Suprapubic skin (tissue), 4 donors: Measurements from ENCODE around the gene GRB10.

ENCODE experiments used
- EP300 ChIP-seq: sonication (generic); formaldehyde crosslinking; IDR thresholded peaks from one replicate; pipeline ENCODE4 v1.6.1; 2017; ENCODE audit warnings: antibody characterized with exemption
- POLR2AphosphoS5 ChIP-seq, 3 donors: sonication (generic); formaldehyde crosslinking; IDR thresholded peaks; one replicate each; pipeline ENCODE4 v1.6.1; 2017; ENCODE audit warnings: antibody characterized with exemption in 3 of 3
- TF ChIP-seq, protein P1 (sequence below), 2 donors: fragments of 200-600 bp in 1 of 2; fragments of 450-650 bp in 1 of 2; sonication (generic) in 1 of 2; IDR thresholded peaks; one replicate each; pipeline ENCODE4 v1.5.1; 2016 to 2019; ENCODE audit warnings: antibody characterized with exemption in 2 of 2, mild to moderate bottlenecking in 1 of 2, moderate library complexity in 1 of 2

DNA sequence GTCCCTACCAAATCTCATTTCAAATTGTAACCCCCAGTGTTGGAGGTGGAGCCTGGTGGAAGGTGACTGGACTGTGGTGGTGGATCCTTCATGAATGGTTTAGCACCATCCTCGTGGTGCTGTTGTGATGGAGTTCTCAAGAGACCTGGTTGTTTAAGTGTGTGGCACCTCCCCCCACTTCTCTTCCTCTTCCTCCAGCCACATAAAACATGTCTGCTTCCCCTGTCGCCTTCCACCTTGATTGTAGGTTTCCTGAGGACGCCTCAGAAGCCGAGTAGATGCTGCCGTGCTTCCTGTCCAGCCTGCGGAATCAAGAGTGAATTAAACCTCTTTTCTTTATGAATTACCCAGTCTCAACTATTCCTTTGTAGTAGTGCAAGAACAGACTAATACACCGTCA is 21.0 kb downstream of the GRB10 start:
- TF ChIP-seq, protein P1, sequence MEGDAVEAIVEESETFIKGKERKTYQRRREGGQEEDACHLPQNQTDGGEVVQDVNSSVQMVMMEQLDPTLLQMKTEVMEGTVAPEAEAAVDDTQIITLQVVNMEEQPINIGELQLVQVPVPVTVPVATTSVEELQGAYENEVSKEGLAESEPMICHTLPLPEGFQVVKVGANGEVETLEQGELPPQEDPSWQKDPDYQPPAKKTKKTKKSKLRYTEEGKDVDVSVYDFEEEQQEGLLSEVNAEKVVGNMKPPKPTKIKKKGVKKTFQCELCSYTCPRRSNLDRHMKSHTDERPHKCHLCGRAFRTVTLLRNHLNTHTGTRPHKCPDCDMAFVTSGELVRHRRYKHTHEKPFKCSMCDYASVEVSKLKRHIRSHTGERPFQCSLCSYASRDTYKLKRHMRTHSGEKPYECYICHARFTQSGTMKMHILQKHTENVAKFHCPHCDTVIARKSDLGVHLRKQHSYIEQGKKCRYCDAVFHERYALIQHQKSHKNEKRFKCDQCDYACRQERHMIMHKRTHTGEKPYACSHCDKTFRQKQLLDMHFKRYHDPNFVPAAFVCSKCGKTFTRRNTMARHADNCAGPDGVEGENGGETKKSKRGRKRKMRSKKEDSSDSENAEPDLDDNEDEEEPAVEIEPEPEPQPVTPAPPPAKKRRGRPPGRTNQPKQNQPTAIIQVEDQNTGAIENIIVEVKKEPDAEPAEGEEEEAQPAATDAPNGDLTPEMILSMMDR (IDR thresholded peaks at IDR 0.05) = no peak
- TF ChIP-seq POLR2AphosphoS5 (IDR thresholded peaks at IDR 0.05) (no peak), EP300 (no peak)
